ENCODE results near the gene MCEE.
"Not testable (repeated sequence)": the region's sequence is repeated elsewhere in the genome, so short reads cannot be mapped to it uniquely, and the experiment has no call there.

MCEE gene

DNA sequence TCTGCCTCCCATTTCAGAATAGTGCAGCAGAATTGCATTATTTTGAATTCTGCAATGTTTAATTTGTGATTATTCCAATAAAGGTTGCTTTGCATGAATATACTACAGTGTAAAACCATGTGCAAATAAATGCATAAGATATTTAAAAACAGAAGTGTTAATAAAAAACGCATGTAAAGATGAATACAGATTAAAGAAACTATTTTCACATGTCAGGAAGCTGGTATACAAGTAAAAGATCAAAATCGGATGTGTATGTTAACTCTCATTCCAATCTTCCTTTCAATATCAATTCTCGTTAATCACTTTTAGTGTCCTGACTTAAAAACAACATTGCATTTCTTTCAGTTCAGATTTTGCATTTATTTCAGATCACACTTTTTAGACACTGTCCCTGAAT lies 3.1 kb downstream of the MCEE start:
- DNase-seq (ENCODE audit: low read depth in 2 of 2): no peak

DNA sequence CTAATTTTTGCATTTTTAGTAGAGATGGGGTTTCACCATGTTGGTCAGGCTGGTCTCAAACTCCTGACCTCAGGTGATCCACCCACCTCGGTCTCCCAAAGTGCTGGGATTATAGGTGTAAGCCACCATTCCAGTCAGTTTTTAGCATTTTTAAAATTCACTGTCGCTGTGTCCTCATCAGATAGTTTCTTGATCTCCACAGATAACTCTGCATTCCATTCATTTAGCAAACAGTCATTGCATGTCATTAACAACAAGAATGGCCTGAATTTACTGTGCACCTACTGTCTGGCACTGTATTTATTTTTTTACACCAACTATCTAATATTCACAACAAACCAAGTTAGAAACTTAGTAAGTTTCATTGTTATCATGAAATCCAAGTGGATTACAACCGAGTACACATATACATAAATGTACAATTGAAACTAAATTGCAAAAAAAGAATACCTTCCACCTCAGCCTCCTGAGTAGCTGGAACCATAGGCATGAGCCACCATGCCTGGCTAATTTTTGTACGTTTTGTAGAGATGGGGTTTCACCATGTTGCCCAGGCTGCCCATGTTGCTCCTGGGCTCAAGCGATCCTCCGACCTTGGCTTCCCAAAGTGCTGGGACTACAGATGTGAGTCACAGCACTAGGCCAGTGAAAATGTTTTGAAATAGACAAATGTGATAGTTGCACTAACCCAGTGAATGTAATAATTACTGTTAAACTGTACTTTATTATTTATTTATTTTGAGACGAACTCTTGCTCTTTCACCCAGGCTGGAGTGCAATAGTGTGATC lies 4.3 kb downstream of the MCEE start:
- no peak for DNase-seq (ENCODE audit: low read depth in 2 of 2)

- no peak for DNase-seq (ENCODE audit: low read depth in 2 of 2)
These were observed 7.4 kb downstream of the MCEE start for GRCh38 chr2:71122387-71123298.

DNA sequence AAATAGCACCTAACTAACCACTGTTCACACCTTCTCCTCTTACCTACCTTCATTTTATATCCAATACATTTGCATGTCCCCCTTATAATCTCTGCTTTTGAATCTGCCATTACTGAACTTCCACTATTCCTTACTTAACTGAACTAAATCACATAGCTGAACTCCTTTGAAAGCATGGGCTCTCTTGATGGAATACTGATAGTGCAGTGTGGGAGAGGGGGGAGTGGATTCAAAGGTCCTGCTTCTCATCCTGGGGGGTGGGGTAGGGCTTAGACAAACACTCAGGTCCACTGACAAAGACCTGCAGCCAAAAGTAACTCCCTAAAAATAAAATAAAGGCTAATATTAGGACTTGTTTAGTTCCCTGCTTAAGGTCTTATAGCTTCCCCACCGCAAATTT lies 8.6 kb downstream of the MCEE start:
- DNase-seq (ENCODE audit: low read depth in 2 of 2): no peak

DNA sequence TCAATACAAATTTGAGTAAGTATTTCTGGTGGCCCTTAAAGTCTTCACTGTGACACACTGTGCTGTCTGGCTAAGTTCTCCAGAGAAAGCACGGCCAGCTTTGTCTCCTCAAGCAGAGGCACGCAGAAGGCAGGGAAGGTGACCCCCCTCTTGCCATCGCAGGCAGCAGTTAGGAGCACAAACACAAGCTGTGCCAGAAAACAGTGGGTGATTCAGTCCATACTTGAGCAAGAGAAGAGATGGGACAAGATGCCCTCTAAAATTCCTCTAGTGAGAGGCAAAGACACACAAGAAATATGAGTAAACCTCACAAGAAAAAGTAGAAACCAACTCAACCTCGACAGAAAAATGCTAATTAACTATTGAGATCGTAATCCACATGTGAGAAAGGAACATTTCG lies 9.8 kb downstream of the MCEE start:
- no peak for DNase-seq (ENCODE audit: low read depth in 2 of 2)

- no peak for DNase-seq (ENCODE audit: low read depth in 2 of 2)
These were observed 13.0 kb downstream of the MCEE start for GRCh38 chr2:71117063-71117462.

- no peak for DNase-seq (ENCODE audit: low read depth in 2 of 2)
These were observed 16.2 kb downstream of the MCEE start for GRCh38 chr2:71113843-71114242.

DNA sequence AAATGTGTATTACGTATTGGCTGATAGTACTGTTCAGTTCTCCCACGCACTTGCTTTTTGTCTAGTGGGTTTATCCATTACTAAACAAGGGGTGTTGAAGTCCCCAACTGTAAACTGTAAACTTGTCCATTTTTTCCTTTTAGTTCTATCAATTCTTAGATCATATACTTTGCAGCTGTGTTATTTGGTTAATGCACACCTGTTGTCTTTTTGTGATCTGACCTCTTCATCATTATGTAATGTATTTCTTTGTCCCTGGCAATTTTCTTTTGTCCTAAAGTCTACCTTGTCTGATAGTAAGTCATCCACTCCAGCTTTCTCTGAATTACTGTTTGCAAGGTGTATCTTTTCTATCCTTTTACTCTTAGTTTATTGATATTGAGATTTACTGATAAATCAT lies 21.9 kb downstream of the MCEE start:
- DNase-seq (ENCODE audit: low read depth in 2 of 2): no peak

DNA sequence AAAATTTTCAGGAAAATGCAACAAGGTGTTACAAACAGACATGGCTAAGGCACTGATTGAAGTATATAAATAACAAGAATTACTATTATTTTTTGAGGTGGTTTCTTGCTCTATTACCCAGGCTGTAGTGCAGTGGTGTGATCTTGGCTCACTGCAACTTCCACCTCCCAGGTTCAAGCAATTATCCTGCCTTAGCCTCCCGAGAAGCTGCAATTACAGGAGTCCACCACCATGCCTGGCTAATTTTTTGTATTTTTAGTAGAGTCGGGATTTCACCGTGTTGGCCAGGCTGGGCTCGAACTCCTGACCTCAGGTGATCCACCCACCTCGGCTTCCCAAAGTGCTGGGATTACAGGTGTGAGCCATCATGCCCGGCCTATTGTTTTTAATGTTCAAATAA lies 23.6 kb downstream of the MCEE start:
- not testable (repeated sequence) for DNase-seq (ENCODE audit: low read depth in 2 of 2)

GRCh38 chr2:71103809-71104208 lies 26.2 kb downstream of the MCEE start:
- no peak for DNase-seq (ENCODE audit: low read depth in 2 of 2)

GRCh38 chr2:71102981-71103681 lies 26.9 kb downstream of the MCEE start:
- DNase-seq (ENCODE audit: low read depth in 2 of 2): no peak

DNA sequence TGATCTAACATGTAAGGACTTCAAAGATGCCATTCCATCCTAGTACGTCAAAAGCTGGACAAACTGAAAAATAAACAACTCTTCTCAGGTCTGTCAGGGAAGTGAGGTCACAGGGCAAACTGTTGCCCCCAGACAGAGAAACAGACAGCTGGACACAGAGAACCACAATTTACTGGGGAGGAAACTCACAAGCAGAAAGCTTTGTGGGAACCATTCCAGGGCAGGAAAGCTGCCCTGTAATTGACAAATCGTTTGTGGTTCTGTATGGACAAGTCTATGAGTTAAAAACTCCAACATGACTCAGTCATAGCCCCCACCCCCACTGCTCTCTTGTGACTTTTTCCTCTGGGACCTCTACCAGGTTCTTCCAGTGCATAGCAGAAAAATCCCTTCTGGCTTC lies 28.4 kb downstream of the MCEE start:
- DNase-seq (ENCODE audit: low read depth in 2 of 2): no peak

DNA sequence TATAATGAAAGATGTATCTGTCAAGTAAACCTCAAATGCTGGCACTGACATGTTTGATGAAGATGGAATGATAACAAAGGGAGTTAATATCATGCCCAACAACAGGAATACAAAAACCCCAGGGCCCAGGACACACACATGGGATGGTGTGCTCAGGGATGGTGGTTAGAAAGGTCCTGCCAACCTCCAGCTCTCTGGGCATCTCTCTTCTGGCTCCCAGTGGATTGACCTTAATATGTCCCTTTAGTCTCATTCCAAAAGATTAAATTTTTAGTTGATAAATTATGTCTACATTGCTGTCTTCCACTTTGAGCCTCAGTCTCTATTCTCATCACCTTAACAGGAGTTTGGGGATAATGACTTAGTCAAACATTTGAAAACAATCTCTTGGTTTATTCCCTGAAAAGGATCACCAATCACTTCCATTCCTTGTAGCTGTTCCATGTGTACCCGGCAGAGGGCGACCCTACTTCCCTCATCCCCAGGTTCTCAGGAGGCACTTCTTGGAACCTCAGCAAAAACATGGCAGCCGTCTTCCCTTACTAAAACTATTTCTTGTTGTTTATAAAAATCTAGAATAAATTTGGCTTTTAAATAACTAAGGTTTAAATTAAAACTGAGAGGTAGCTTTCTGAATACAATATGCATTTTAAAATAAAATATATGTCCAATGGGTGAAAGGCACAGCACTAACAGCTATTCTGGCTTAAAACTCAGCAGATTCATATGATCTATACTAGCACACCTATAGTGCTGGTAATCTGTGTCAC lies 29.6 kb downstream of the MCEE start:
- DNase-seq (ENCODE audit: low read depth in 2 of 2): peak in 1 of 2 donors; percentile 20

DNA sequence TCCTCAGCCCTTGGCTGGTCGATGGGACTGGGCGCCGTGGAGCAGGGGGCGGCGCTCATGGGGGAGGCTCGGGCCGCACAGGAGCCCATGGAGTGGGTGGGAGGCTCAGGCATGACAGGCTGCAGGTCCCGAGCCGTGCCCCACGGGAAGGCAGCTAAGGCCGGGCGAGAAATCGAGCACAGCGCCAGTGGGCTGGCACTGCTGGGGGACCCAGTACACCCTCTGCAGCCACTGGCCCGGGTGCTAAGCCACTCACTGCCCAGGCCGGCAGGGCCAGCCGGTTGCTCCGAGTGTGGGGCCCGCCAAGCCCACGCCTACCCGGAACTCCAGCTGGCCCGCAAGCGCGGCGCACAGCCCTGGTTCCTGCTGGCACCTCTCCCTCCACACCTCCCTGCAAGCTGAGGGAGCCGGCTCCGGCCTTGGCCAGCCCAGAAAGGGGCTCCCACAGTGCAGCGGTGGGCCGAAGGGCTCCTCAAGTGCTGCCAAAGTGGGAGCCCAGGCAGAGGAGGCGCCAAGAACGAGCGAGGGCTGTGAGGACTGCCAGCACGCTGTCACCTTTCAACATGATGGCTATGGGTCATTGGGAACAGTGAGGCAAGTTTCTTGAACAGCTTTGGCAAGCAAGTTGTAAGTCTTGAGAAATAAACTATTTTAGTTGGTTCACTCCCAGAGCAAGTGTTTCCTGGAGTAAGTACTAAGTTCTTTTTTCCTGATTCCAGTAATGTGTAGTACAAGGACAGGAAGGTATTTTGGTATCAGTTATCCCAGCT lies 37.4 kb downstream of the MCEE start:
- not testable (repeated sequence) for DNase-seq (ENCODE audit: low read depth in 2 of 2)

DNA sequence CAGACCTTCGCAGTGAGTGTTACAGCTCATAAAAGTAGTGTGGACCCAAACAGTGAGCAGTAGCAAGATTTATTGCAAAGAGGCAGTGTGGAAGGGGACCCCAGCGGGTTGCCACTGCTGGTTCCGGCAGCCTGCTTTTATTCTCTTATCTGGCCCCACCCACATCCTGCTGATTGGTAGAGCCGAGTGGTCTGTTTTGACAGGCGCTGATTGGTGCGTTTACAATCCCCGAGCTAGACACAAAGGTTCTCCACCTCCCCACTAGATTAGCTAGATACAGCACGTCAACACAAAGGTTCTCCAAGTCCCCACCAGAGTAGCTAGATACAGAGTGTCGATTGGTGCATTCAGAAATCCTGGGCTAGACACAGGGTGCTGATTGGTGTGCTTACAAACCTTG lies 38.2 kb downstream of the MCEE start:
- not testable (repeated sequence) for DNase-seq (ENCODE audit: low read depth in 2 of 2)

DNA sequence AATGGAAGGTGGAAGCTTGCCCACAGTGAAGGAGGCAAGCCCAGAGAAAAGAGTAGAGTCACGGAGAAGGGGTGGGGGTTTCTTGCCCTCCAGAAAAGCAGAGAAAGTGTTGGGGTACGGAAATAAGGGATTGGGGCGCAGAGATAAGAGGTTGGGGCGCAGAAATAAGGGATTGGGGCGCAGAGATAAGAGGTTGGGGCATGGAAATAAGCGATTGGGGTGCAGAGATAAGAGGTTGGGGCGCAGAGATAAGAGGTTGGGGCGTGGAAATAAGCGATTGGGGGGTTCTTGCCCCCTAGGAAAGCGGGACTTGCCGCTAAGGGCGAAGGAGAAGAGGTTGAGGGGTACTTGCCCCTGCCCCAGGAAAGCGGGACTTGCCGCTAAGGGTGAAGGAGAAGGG lies 40.6 kb downstream of the MCEE start:
- DNase-seq (ENCODE audit: low read depth in 2 of 2): not testable (repeated sequence)

DNA sequence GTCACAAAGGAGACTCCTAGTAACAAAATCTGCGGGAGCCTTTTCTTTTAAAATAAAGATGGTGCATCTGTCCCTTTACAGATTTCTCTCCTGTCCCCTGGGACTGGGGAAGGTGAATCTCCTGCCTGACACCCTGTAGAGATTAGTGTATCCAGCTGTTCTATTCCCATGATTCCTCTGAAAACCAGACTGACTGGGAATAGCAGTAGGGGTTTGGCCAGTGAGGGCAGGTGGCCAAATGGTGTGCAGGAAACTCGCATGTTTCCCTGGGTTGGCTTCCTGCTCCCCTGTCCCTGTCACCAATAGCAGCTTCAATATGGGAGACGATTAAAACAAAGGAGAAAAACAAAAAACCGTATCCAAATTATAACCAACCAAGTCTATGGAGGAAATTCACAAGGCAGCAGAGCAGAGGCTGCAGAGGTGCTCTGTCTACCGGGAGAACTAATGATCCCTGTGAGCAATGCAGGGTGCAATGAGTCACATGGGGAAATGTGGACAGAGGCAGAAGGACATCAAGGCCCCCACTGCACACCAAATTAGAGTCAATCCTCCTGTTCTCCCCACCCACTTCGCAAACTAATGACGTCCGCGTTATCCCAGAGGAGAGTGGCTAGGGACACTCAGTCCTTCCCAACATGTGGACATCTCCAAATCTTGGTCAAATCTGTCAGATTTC lies 44.6 kb downstream of the MCEE start:
- not testable (repeated sequence) for DNase-seq (ENCODE audit: low read depth in 2 of 2)

DNA sequence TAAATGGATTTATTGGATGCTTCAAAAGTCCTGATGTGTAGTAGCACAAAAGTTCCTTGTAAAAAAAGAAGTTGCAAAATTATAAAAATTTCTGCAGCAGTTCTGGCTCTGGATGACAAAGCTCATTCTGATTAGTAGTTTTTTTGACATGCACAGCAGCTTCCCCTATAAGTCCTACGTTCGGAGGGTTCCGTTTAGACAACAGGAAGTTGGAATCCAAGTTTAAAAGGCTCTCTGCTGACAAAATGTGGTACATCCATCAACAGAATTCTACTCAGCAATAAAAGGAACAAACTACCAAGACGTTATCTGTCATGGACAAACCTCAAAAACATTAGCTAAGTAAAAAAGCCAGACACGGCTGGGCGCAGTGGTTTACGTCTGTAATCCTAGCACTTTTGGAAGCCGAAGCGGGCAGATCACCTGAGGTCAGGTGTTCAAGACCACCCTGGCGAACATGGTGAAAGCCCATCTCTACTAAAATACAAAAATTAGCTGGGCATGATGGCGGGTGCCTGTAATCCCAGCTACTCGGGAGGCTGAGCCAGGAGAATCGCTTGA lies 46.2 kb downstream of the MCEE start:
- DNase-seq (ENCODE audit: low read depth in 2 of 2): not testable (repeated sequence)

DNA sequence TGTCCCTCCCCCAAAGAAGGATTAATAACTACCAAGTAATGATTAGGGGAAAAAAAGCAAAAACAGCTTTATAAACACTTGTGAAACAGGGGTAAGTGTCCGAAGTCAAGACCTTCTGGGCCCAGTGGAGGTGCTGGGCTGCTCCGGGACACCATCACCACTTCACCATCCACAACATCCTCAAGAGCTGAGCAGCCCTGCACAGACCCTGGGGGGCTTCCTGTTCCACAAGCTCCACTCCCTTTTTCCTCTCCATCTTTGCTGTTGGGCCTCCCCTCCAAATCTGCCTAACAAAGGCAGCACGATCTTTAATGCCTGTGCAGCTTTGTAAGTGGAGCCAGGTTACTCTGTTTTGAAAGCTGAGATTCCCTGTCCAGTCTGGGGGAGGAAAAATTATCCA lies 46.7 kb downstream of the MCEE start:
- not testable (repeated sequence) for DNase-seq (ENCODE audit: low read depth in 2 of 2)
